HG03460 (cell line): ENCODE results near the gene RUFY1.

Source experiments
- ATAC-seq: cut with Tn5 transposase; IDR thresholded peaks from one replicate; pipeline ENCODE4 v1.9.1; 2021; ENCODE audit not compliant: unreplicated experiment

The RUFY1 gene

DNA sequence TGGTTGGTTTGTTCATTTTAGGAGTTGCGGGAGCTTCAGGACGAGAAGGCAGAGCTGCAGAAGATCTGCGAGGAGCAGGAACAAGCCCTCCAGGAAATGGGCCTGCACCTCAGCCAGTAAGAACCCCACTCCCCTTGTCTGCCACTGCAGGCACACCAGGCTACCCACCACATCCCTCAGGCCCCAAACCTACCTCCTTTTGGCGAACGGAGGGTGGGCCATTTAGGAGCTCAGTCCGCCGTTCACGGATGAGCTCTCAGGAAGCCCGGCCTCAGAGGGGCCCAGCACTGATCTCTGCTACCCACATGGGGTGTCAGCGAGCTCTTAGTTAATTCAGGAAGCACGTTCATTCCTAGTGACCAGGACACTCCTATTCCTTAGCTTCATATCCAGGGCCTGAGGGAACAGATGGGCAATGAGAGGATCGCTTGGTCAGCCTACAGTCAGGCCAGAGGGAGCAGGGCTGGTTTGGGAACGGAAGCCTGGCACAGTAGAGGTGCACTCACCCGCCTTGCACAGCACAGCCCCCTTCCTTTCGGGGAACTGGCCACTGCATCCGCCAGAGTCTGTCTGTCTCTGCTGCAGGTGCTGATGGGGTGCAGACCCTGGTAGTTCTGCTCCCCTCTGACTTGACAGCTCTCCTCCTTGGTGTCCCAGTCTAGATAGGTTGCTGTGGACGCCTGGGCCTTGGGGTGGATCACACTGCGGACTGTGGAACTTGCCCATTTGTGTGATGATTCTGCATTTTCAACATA is 51.7 kb downstream of the RUFY1 start:
- ATAC-seq, result no peak

- ATAC-seq, result no peak
Measured at GRCh38 chr5:179603308-179603707, 53.0 kb downstream of the RUFY1 start.

GRCh38 chr5:179605026-179605833 is 54.9 kb downstream of the RUFY1 start:
- ATAC-seq, result no peak

- no peak for ATAC-seq
Measured at GRCh38 chr5:179606071-179606909, 55.9 kb downstream of the RUFY1 start.

- no peak for ATAC-seq
Measured at GRCh38 chr5:179606910-179607159, 56.5 kb downstream of the RUFY1 start.

DNA sequence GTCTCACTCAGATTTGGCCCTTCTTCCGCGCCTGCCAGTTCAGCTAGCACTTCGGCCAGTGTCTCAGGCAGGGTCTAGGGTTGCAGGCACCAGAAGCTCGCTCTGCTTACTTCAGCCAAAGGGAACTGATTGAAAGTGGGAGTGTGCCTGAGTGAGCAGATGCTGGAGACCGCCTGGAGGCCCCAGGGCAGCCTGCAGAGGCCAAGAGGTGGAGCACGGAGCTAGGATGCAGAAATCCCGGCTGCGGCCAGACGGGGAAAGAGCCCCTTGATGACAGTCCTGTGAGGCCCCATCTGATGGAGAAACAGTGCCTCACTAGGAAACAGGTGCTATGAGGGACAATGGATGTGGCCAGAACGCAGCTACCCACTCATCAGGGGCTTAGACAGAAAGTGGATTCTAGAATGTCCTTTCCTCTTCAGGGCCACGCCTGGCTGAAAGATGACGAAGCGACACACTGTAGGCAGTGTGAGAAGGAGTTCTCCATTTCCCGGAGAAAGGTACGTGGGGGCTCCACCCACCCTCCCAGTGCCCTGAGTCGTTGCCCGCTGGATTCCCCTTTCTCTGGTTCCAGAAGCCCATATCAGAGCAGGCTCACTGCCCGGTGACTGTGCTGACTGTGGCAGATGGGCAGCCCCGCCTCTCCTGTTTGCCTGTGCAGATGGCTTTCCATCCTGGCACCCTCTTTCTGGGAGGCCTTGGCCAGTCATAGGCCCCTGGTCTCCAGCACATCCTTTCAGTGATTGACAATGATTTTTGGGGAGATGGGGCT is 57.0 kb downstream of the RUFY1 start:
- no peak for ATAC-seq

- ATAC-seq, result no peak
Measured at GRCh38 chr5:179608131-179608581, 57.8 kb downstream of the RUFY1 start.

GRCh38 chr5:179609834-179610108 is 59.4 kb downstream of the RUFY1 start:
- ATAC-seq, result no peak

DNA sequence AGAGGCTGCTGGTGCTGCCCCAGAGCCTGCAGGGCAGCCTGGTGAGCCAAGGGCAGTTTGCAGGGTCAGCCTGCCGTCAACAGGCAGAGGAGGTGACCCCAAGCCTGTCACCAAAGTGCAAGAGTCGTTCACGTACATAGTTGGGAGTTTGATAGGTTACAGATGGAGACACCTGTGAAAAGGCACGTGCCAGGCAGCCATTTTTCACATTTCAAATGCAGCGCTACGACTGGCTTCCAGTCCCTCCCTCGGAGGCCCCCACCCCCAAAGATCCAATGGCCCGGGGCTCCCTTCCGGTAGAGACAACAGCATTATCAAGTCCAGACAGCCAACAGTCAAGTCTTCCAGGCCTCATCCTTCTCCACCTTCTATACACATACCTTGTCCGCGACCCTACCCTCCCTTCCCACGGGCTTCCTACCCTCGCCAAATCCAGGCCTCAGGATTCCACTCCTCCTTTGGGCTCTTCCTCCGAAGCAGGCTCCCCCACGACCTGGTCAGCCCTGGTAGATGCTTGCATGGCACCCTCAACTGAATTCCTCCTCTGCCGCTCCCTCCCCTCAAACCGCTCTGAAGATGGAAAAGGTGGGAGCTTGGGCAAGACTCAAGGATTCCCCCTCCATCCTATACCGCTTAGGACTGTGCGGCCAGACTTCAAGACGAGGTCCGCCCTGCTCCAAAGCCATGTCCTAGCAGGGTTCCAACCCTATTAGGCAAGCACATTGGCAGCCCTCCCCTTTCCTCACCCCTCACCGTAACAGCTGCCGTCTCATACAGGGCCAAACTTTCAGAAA is 60.0 kb downstream of the RUFY1 start:
- ATAC-seq, result no peak

DNA sequence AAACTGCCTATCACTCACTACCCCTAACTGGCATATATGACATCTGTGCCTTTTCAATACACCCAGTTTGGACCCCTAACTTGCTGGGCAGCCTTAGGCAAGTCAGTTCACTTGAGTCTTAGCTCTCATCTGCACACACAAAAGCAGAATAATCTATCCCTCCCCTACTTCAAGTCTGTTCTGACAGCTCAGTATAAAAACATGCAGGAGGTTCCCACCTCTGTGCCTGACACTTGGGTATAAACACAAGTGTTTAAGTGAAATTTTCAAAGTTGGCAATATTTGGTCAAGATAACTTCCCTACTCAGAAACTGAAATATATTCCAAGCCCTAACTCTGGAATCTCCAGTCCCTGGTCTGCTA is 60.5 kb downstream of the RUFY1 start:
- ATAC-seq, result no peak

- no peak for ATAC-seq
Measured at GRCh38 chr5:179612577-179613459, 62.5 kb downstream of the RUFY1 start.

- ATAC-seq, result no peak
Measured at GRCh38 chr5:179613460-179614071, 63.2 kb downstream of the RUFY1 start.

DNA sequence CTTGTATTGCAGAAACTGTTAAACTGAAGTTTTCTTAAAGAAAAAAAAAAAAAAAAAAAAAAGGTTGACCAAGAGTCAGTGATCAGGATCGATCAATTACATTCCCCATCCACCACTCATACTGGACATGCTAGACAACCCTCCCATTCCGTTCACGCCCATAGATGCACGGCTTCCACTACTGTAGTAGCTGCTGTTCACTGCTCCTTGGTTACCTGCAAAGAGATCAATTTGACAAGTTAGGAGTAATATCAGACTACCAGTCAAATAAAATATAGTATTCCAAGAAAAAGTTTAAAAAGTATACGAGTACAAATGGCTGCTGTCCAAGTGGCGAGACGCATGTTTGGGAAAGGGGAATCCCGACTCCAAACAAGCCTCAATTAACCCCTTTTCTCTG is 64.4 kb downstream of the RUFY1 start:
- no peak for ATAC-seq

DNA sequence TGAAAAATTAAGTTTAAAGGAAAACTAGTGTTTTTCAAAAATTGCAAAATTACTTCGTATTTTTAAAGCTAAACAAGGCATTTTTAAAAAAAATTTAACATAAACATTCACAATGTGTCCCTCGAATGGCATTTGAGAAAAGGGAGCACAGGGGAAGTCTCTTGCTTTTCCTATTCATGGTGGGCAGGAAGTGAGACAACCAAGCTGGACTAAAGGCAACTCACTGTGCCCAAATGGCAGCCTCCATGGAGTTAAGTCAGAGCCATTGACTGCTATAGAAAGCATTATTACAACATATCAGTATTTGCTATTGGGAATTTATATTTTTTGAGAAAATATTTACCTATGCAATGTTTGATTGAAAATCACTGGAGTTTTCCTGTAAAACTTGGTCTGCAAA is 64.8 kb downstream of the RUFY1 start:
- no peak for ATAC-seq

DNA sequence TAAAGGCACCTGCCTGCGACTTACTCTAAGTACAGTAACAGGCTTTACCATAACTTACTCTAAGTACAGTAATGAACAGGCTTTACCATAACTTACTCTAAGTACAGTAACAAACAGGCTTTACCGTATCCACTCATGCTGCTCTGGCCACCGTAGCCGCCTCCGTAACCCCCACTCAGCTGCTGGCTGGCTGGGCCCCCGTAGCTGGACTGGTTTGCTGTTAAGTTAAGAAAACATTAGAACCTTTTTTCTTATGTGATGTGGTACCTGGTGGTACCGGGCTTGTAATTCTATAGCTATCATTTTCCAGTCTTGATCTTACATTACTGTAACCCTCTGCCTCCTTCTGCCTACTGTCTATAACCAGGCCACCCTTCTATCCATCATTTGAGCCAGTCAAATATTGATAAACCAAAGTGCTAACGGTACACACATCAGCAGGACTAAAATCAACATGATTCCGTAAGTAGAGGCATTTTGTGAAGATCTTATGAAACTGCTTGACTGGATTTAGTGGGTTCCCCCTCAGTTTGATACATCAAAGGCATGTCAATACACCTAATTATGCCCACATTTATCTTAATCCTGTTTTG is 65.7 kb downstream of the RUFY1 start:
- no peak for ATAC-seq

- no peak for ATAC-seq
Measured at GRCh38 chr5:179617930-179618329, 67.6 kb downstream of the RUFY1 start.

GRCh38 chr5:179618923-179619554 is 68.7 kb downstream of the RUFY1 start:
- no peak for ATAC-seq

DNA sequence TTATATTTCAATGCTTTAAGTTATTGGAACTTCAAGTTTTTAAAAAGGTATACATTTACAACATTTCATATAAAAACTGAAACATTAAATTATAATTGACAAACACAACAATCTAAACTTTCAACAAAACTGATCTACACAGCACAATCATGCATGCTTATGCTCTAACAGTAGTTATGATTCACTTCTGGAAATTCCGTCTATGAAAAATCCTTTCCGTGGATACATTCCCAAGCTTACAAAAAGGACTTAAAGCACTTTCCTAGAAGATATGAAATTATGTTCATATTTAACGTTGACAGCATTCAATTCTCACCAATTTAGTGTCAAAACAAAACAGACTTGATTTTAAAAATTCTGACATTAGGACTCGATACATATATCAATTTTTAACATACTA is 69.4 kb downstream of the RUFY1 start:
- ATAC-seq, result no peak
